GM10266 (cell line): ENCODE data around the gene SLC35F3.

Experiments
- DNase-seq: peaks from one replicate; pipeline ENCODE4 v3.0.0; 2012; ENCODE audit errors: extremely low spot score
- CTCF ChIP-seq: IDR thresholded peaks from 2 replicates; pipeline ENCODE4 v1.5.1; 2012; ENCODE audit warnings: mild to moderate bottlenecking, low read depth; ENCODE audit not compliant: control insufficient read depth, insufficient read depth; ENCODE audit errors: missing control alignments

The SLC35F3 gene

GRCh38 chr1:233936842-233937241 is 32.4 kb downstream of the SLC35F3 start:
- TF ChIP-seq CTCF: no peak
- no peak for DNase-seq

GRCh38 chr1:233938476-233938875 is 34.0 kb downstream of the SLC35F3 start:
- no peak for DNase-seq
- no peak for TF ChIP-seq CTCF

GRCh38 chr1:233939451-233939850 is 35.0 kb downstream of the SLC35F3 start:
- no peak for DNase-seq
- TF ChIP-seq CTCF: no peak

- no peak for DNase-seq
- TF ChIP-seq CTCF: no peak
Measured at GRCh38 chr1:233940908-233941307, 36.4 kb downstream of the SLC35F3 start.

- no peak for TF ChIP-seq CTCF
- DNase-seq: no peak
Measured at GRCh38 chr1:233944601-233945000, 40.1 kb downstream of the SLC35F3 start.

GRCh38 chr1:233945573-233945972 is 41.1 kb downstream of the SLC35F3 start:
- TF ChIP-seq CTCF: no peak
- DNase-seq: no peak

- no peak for DNase-seq
- no peak for TF ChIP-seq CTCF
Measured at GRCh38 chr1:233945979-233946378, 41.5 kb downstream of the SLC35F3 start.
